SJSA1 (cell line): Measurements from ENCODE around the gene DAZAP1. TPM values are rescaled to one million over a fixed set of nuclear protein-coding genes. Genes with fewer than 3 reads are reported as not detected.
"Not testable (repeated sequence)": the region's sequence is repeated elsewhere in the genome, so short reads cannot be mapped to it uniquely, and the experiment has no call there.

ENCODE experiments used
- DNase-seq, 2 experiments: peaks; one replicate each; pipeline ENCODE4 v3.0.0-alpha.2; 2015 to 2020; ENCODE audit warnings: low spot score in 2 of 2, low read depth in 1 of 2
- H3K27ac ChIP-seq: fragments of 250-450 bp; sonication (Bioruptor Pico); 2 replicates; pipeline ENCODE4 v1.5.1; 2020; ENCODE audit warnings: mild to moderate bottlenecking, moderate library complexity
- H3K27me3 ChIP-seq: fragments of 250-450 bp; sonication (Bioruptor Pico); replicated peaks from 2 replicates; pipeline ENCODE4 v1.5.1; 2020; ENCODE audit warnings: mild to moderate bottlenecking, moderate library complexity
- H3K36me3 ChIP-seq: fragments of 250-450 bp; sonication (Bioruptor Pico); 2 replicates; pipeline ENCODE4 v1.5.1; 2020; ENCODE audit warnings: mild to moderate bottlenecking
- H3K4me1 ChIP-seq: fragments of 250-450 bp; sonication (Bioruptor Pico); replicated peaks from 2 replicates; pipeline ENCODE4 v1.6.1; 2021; ENCODE audit warnings: mild to moderate bottlenecking
- H3K4me3 ChIP-seq: fragments of 250-450 bp; sonication (Bioruptor Pico); 2 replicates; pipeline ENCODE4 v1.5.1; 2020; ENCODE audit warnings: mild to moderate bottlenecking
- H3K9me3 ChIP-seq: fragments of 250-450 bp; sonication (Bioruptor Pico); replicated peaks from 2 replicates; pipeline ENCODE4 v1.5.1; 2020; ENCODE audit warnings: mild to moderate bottlenecking
- total RNA-seq: library from RNA; depleted of rRNA; stranded (reverse); fragments of >200 nt; shearing (Covaris generic); gene quantifications from 2 replicates; pipeline ENCODE4 v1.2.3, GENCODE V29; 2014

Gene DAZAP1
- total RNA-seq, 1 experiment from 2014 or later, result 131 TPM

DNA sequence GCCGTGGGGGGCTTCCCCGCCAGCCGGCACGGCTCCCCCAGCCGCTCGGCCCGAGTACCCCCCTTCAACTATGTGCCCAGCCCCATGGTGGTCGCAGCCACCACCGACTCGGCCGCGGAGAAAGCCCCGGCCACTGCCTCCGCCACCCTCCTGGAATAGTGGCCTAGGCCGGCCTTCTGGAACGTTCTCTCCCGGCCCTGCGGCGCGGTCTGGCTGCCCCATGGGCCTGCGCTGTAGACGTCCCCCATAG, 62.6 kb downstream of the DAZAP1 start:
- Histone ChIP-seq H3K27ac (no peak overlapping the region), H3K9me3 (peaks cover 4% of the 10 kb centered on the region; the same call in 1 of the 2 replicates), H3K36me3 (peaks cover 11% of the 10 kb centered on the region; the same call in 1 of the 2 replicates), H3K27me3 (peaks cover 62% of the 10 kb centered on the region), H3K4me3 (no peak overlapping the region), H3K4me1 (peaks cover 34% of the 10 kb centered on the region)
- no peak for DNase-seq

DNA sequence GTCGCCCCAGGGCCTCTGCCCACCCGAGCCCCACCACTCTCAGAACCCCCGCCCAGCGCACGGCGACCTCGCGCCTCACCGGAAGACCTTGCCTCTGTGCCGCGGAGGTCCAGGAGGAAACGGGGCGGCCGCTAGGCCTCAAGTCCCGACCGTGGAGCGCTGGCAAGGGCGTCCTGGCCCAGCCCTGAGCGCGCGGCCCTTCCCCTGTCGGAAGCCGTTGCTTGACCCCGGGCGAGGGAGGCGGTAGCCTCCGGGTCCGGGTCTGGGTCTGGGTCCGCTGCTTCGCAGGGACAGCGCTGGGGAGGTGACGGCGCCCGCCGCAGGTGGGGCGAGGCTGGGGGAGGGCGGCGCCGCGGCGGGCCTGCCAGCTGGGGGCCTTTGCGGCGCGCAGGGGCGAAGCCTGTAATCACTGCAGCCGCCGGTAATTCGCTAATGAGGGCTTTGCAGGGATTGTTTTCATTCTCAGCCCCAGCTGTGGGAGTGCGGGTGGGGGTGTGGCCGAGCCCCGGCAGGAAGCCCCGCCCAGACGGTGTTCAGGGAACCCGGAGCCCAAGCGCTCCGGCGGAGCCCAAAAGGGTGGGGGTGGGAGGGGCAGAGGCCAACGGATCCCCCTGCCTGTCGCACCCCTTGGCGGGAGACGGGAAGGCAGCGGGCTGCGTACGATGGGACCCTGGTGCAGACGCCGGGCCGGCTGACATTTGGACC, 63.1 kb downstream of the DAZAP1 start:
- peaks cover 62% of the 10 kb centered on the region for H3K27me3 ChIP-seq
- H3K9me3 ChIP-seq, result peaks cover 4% of the 10 kb centered on the region; the same call in 1 of the 2 replicates
- no peak overlapping the region for H3K27ac ChIP-seq
- H3K4me3 ChIP-seq, result no peak overlapping the region
- no peak for DNase-seq
- H3K4me1 ChIP-seq, result peaks cover 34% of the 10 kb centered on the region
- H3K36me3 ChIP-seq, result peaks cover 12% of the 10 kb centered on the region; the same call in 1 of the 2 replicates

DNA sequence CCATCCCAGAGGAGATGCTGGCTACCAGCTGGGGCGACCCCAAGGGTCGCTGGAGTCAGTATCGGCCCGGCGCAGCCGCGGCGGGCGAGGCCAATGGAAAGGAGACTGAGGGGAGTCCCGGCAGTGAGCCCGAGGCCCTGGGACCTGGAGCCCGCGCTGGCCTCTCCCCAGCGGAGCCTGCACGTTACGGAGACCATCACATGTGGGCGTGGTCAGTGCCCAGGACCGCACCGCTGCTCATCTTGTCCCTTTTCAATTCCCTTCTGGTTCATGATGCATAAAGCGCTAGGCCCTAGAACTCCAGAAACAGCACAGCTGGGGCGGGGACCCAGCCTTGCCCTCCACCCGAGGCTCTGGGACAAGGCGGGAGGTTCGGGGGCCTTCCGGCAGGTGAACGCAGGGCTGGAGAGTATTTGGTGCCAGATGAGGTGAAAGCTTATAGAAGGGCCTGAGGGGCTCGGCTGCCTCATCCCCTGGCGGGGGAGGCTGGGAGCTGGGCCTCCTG, 63.7 kb downstream of the DAZAP1 start:
- DNase-seq, result peak in 1 of 2 experiments; percentile 14
- Histone ChIP-seq H3K9me3 (peaks cover 4% of the 10 kb centered on the region; the same call in 1 of the 2 replicates), H3K4me3 (no peak overlapping the region), H3K27ac (no peak overlapping the region), H3K4me1 (peaks cover 34% of the 10 kb centered on the region), H3K27me3 (peaks cover 62% of the 10 kb centered on the region), H3K36me3 (peaks cover 16% of the 10 kb centered on the region)

DNA sequence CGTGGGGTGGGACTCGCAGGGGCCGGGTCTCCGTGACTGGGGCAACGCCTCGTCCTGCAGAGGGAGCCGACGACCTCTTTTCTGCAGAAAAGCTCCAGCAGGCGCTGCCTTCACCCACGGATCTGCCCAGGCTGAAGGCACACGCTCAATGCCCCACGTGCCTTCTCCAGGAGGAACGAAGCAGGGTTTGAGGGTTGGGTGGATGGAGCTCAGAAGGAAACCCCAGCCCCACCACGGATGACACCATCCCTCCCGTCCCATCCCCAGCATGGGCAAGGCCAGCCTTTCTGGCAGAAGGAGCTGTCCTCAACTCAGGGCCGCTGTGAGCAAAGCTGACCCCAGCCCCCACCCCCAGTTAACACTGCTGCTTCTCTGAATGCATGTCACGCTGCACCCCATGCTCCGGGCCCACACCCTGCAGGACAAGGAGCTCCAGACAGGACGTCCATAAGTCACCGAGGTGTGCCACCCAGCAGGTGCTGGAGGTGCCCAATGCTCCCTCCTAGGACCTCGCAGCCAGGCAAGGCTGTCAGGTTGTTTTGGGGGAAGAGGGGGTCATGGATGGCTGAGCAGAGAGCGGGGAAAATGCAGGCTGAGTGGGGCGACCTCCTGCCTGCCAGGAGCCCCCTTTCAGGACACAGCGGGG, 64.3 kb downstream of the DAZAP1 start:
- Histone ChIP-seq H3K4me1 (peaks cover 34% of the 10 kb centered on the region), H3K36me3 (peaks cover 21% of the 10 kb centered on the region), H3K27me3 (peaks cover 61% of the 10 kb centered on the region), H3K27ac (no peak overlapping the region), H3K4me3 (no peak overlapping the region), H3K9me3 (peaks cover 4% of the 10 kb centered on the region; the same call in 1 of the 2 replicates)
- DNase-seq, result no peak

DNA sequence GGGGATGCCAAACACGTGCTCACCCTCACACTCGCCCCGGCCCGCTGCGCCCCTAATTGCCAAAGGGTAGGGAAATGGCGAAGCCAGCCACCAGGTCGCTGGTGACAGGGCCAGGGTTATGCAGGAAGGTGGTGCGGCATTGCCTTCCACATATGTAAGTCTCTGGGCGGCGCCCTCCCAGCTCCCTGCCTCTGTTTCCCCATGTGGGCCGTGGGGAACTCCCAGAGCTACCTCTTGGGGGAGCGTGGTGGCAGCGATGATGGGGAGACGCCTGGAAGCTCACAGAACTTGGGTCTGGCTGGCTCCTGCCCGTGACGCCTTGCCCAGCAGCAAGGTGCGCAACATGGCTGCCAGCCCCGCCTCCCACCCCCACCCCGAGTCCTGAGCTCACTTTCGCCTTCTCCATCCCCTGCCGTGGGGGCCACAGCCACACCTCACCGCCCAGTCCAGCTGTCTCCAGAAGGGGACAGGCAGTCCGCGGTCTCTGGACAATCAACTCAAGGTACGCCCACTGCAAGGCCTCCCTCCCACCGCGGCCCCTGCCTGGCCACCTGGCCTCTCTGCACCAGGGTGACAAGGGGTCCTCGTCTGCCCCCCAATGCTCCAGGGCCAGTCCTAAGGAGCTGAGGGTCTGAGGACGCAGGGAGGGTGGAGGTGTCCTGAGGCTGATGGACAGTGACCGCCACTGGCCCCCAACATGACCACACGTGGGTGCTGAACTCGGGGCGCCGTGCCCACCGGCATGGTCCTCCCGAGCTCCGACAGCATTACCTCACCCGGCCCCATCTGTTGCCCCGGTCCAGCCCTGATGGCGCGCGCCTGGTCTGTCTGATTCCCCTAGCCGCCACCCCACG, 65.1 kb downstream of the DAZAP1 start:
- Histone ChIP-seq H3K4me1 (peaks cover 34% of the 10 kb centered on the region), H3K27me3 (peaks cover 53% of the 10 kb centered on the region), H3K9me3 (peaks cover 4% of the 10 kb centered on the region; the same call in 1 of the 2 replicates), H3K36me3 (peaks cover 27% of the 10 kb centered on the region), H3K27ac (no peak overlapping the region), H3K4me3 (no peak overlapping the region)
- DNase-seq, result no peak

DNA sequence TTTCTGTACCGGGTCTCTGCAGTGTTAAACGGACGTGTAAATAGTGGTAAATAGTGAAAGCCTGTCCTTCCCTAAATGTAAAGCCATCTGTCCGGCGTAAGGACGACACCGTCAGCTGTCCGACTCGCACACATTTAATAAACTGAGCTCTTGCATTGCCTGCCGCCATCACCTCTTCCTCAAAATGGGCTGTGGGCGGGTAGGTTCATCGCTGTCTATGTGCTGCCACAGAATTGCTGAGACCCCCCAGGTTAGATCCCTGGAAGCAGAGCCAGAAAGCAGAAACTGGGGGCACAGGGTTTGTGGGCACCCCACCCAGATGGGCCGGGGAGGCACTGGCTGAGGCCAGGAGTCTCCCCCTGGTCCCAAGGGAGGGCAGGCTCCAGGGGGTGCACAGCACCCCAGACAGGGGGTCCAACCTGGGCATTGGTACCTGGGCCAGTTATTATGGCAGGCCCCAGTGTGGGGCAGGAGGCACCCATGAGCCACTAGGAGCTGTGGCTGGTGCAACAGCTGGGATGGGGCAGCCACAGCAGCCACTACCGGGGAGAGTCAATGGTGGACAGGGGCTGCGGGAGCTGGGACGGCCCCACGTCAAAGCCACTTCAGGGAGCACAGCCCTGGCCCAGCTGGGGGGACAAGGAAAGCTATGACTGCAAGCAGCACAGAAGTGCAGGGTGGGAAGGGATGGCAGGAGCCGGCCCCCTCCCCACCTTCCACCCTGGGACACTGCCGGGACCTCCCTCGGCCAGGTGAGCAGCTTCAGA, 65.9 kb downstream of the DAZAP1 start:
- DNase-seq, result no peak
- peaks cover 28% of the 10 kb centered on the region for H3K36me3 ChIP-seq
- peaks cover 45% of the 10 kb centered on the region for H3K27me3 ChIP-seq
- H3K4me1 ChIP-seq, result peaks cover 35% of the 10 kb centered on the region
- H3K27ac ChIP-seq, result no peak overlapping the region
- no peak overlapping the region for H3K4me3 ChIP-seq
- H3K9me3 ChIP-seq, result peaks cover 4% of the 10 kb centered on the region; the same call in 1 of the 2 replicates

DNA sequence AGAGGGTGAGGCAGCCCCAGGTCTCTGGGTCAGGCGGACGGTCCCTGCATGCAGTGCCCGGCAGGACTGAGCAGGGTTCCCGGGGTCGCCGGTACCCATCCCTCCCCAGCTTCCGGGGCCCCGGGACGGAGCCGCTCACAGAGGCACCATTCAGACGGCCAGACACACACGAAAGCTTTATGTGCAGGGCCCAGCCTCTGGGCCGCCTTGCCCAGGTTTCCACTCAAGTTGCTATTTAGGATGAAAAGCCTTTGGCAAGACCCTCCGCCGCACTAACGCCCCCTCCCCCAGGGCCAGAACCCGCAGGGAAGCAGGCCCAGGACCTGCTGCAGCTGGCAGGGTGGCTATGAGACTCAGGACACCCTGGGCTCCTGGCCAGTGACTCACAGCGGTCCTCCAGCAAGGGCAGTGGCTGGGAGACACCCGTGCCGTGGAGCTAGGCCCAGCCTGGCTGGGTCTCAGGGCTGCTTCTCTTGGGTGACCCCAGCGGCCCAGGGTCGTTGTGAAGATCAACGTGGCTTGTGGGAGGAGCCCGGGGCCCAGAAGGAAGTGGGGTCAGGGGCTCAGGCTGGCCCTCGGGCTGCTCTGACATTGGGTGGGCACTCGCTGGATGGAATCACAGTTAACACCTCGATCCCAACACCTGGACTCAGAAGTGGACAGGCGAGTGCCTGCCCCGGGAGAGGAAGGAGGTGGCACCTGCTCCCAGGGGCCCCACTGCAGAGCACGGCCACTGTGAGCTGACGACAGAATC, 66.8 kb downstream of the DAZAP1 start:
- Histone ChIP-seq H3K36me3 (peaks cover 28% of the 10 kb centered on the region), H3K4me3 (no peak overlapping the region), H3K27ac (no peak overlapping the region), H3K4me1 (peaks cover 28% of the 10 kb centered on the region), H3K9me3 (peaks cover 4% of the 10 kb centered on the region; the same call in 1 of the 2 replicates), H3K27me3 (peaks cover 35% of the 10 kb centered on the region)
- DNase-seq, result no peak

DNA sequence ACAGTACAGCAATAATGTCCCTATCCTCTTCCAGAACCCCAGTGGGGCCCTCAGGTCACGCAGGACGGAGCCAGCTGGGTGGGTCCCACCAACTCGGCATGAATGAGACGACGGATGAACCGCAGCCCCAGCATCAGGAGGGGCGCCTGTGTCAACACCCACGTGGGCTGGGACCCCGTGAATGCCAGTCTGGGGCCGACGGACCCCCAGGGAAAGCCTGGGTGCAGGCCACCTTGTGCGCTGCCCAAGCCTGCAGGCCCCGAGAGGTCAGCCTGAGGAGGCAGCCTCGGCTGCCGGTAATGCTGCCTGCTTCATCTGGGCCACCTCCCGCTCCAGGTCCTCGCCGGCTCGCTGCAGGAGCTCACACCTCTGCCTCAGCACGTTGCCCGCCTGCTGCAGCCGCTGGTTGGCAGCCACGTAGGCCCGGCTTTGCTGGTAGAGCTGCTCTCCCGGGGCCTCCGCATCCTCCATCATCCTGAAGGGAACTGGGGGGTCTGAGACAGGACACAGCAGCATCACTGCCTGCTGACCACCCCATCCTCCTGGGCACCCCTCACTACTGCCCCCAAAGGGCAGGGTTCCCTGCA, 67.5 kb downstream of the DAZAP1 start:
- H3K27me3 ChIP-seq, result peaks cover 31% of the 10 kb centered on the region
- H3K9me3 ChIP-seq, result peaks cover 4% of the 10 kb centered on the region; the same call in 1 of the 2 replicates
- H3K4me1 ChIP-seq, result peaks cover 26% of the 10 kb centered on the region
- no peak for DNase-seq
- peaks cover 26% of the 10 kb centered on the region for H3K36me3 ChIP-seq
- no peak overlapping the region for H3K27ac ChIP-seq
- no peak overlapping the region for H3K4me3 ChIP-seq

DNA sequence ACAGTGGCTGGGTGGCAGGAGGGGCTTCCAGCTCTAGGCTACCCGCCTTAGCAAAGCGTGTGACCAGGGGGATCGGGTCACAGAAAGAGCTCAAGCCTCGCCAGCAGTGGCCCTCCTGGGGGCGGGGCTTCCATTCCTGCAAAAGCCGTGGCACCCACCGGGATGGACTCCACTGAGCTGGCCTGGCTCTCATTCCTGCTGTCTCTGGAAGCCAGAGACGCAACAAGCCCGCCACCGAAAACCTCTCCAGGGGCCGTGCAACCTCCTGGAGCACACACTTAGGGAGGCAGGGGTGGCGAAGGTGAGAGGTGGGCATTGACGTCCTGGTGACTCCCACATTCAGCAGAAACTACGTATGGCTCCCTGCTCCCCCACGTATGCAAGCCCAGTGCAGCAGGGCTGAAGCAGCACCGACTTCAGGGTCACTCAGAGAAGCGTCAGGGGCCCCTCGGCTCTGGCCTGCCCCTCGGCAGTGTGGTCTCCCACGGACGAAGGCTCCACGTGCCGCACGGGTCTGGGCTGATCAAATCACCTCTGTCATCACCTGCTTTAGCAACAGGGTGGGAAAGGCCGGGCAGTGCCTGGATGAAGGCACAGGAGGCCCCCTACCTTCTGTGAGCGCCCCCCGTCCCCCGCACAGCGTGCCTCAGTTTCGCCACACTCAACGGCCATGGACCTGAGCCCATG, 68.5 kb downstream of the DAZAP1 start:
- peaks cover 16% of the 10 kb centered on the region for H3K4me1 ChIP-seq
- H3K36me3 ChIP-seq, result peaks cover 25% of the 10 kb centered on the region
- DNase-seq, result no peak
- no peak overlapping the region for H3K27ac ChIP-seq
- H3K27me3 ChIP-seq, result peaks cover 21% of the 10 kb centered on the region
- H3K4me3 ChIP-seq, result no peak overlapping the region
- H3K9me3 ChIP-seq, result no peaks in the 10 kb centered on the region

DNA sequence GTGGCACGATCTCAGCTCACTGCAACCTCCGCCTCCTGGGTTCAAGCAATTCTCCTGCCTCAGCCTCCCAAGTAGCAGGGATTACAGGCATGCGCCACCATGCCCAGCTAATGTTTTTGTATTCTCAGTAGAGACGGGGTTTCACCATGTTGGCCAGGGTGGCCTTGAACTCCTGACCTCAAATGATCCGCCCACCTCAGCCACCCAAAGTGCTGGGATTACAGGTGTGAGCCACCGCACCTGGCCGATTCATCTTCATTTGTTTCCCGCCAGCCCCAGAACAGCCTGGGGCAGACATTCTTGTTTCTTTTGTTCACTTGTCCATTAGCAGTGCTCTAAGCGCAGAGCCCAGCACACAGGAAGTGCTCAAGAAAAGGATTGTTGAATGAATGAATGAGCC, 69.7 kb downstream of the DAZAP1 start:
- not testable (repeated sequence) for DNase-seq, H3K9me3 ChIP-seq, H3K4me3 ChIP-seq, H3K27me3 ChIP-seq, H3K27ac ChIP-seq
- Histone ChIP-seq H3K4me1 (peaks cover 12% of the 10 kb centered on the region), H3K36me3 (peaks cover 25% of the 10 kb centered on the region)

DNA sequence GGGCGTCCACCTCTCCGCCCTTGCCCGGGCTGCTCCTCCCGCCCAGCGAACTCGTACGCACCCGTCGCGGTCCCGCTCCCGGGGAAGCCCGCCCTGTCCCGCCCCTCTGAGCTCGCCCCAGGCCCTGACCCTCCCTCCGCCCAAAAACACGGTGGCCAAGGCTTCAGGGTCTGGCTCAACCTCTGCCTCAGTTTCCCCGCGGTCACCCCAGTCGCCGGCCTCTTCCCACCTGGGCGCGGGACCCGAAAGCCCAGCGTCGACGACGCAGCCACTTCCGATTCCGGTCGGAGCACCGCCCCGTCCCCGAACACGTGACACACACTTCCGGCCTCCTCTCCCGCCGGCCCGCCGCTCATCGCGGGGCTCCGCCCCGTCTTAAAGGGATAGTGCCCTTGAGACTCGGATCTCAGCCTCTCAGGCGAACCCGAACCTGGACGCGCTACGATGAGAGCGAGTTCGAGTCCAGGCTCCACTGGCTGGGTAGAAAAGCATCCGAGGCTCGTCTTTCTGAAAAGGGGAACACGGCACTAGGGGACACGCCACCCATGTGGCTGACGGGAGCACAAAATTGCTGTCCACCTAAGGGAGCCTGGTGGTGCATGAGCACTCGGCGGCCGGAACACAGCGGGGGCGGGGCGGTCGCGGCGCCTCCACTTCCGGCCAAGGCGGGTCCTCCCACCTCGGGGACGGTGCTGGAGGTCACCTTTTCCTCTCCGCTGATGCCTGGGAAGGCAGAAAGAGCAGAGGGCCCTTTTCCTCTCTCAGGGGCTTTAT, 71.7 kb downstream of the DAZAP1 start, which contains the start of gene C19orf25:
Gene C19orf25 (minus strand): TSS at position 282 of the 774 bp plus-strand sequence. CDS start 312 bp downstream, outside the sequence.
- peaks cover 25% of the 10 kb centered on the region for H3K36me3 ChIP-seq
- H3K4me3 ChIP-seq, result peak within 1 kb of the TSS; percentile 55
- no peaks in the 10 kb centered on the region for H3K9me3 ChIP-seq
- peak; percentile 96 for DNase-seq
- H3K4me1 ChIP-seq, result peaks cover 12% of the 10 kb centered on the region
- H3K27ac ChIP-seq, result peak within 1 kb of the TSS; percentile 33
- H3K27me3 ChIP-seq, result no peaks in the 10 kb centered on the region
